Stimulated activated naive CD4-positive, alpha-beta T cell treated with Interleukin-2 at 50 U/mL for 16 hours (primary cell): ENCODE results near the gene PTPRT.

Experiments used
- DNase-seq: peaks from one replicate; lab custom pipeline; 2025; lab: John Stamatoyannopoulos, UW

PTPRT gene

DNA sequence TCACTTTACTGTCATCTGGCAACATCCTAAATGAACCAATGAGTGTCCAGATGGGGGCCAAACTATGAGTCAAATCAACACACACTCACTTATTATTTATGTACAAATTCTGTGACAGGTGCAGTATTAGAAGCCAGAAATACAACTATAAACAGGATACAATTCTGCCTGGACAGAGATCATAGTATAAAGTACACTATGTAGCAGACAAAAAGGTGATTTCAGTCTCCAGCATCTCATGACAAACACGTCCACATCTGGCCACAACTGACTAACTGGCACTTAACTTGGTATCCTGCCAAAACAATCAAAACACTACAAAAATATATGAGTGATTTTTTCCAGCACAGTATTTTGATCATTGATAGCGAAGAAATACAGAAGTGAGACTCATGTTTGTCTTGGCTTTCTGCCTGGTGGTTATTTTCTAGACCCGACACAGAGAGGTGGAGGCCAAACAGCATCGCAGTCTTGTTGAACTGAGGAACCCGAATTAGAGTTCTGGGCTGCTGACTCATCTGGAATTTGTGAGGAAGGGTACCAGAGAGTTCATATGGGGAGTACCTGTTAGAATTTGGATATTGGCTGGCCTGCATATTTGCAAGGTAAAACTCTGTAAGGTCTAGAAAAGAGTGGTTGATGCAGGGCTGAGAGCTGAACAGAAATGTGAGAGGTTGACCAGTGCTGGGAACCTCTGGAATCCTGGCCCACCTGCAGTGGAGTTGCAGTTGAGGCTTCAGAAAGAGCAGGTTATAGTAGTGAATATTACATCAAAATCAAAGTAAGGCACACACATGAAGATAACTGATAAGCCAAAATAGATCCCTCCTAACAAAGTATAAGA is 475.2 kb downstream of the PTPRT start:
- no peak for DNase-seq

DNA sequence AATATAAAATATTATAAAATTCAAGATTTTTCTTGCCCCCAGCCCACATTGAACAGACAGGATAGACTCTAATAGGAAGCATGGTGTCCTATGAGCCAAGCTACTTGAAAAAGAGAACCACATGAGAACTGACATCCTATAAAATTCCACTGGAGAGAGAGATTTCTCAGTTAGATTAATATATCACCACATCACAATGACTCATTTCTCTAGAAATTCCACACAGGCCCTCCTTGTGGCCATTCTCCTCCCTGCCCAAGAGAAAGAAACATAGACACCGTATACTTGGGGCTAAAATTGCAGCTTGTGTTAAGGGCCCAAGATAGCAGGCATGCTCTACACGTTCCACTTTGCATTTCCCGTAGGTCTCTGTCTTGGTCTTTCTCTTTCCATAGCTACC is 481.4 kb downstream of the PTPRT start:
- no peak for DNase-seq

DNA sequence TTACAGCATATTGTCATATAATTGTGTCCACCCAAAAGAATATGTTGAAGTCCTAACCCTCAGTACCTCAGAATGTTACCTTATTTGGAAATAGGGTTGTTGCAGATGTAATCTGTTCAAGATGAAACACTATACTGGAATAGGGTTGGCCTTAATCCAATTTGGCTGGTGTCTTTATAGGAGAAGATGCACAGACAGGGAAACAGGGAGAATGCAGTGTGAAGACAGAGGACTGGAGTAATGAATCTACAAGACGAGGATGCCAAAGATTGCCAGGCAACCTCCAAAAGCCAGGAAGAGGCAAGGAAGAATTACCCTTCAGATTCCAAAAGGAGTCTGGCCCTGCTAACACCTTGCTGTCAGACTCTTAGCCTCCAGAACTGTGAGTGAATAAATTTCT is 482.9 kb downstream of the PTPRT start:
- DNase-seq = no peak

DNA sequence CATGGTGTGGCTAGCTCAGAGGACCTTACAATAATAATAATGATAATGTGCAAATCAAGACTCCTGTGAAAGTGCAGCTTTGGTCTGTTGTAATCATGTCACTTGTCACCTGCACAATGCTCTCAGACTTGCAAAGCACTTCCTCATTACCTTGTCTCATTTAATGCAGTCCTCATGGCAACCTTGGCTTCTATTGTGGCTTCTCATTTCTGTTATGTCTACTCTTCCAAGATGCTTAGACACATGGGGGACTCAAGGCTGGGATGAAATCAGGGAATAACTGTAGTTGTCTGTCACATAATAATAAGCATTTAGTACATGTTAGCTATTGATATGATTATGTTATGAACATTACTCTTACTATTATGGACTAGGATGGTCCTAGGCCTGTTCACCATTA is 484.2 kb downstream of the PTPRT start:
- DNase-seq = no peak

DNA sequence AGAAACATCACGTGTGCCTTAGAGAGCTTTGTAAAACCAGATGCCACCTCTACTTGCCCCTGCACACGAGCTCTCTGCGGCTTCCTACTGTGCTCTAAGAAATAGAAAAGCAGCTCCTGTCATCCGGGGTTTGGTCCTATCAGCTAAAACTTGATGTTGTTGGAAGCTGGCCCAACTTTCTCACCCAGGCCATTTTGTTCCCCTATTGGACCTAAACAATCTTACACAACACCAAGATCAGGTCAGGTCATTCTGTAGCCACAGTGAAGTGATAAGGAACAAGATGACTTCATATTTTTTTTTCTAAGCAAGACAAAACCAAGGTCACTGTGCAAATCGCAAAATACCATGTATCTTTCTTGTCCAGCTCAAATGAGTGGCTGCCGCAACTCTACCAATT is 486.0 kb downstream of the PTPRT start:
- no peak for DNase-seq

DNA sequence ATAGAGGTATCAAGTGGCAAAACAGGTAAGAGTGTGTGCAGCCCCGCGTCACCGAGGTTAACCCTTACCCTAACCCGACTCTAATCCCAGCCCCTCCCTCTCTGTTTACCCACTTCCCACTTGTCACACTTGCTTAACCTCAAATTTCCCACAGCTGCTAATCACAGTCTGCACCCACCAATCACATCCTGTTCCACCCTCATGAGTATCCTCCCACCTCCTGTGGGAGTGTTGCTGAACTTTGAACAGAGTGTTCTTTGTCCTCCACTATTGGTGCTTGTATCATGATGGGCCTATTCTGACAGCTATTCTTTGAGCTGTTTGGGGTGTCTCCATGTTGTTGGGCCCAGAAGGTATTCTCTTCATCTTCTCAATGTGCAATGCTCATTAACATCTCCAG is 487.8 kb downstream of the PTPRT start:
- DNase-seq = no peak

DNA sequence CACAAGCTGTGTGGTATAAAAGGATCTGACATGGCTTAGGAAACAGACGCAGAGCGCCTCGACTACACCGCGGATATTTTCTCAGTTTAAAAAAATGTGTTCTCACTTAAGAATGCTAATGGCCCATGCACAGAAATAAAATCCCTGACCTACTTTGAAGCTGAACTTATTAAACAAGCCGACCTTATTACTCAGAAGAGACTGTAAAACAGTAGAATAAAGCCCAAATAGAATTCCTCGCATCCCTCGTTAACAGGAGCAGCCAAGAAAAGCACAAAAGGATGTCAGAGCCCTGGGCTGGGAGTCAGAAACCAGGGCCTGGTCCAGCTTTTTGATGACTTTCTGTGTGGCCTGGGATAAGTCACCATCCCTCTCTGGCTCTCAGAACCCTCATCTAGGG is 489.3 kb downstream of the PTPRT start:
- DNase-seq = no peak

DNA sequence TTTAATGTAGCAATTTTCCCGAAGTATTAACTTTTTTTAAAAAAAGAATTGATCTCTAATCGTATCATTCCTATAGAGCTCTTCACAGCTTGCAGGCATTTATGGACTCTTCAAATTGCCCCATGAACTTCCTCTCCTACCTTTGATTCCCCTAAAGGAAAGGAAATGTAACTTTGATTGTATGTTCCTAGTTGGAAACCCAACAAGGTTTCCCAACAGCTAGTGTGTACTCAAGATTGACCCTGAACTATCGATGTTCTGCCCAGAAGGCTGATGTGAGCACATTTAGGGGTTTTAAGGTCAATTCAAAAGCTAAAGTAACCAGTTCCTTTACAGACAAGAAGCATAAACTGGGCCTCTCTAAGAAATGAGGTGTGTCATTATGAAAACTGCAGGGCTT is 491.7 kb downstream of the PTPRT start:
- no peak for DNase-seq

DNA sequence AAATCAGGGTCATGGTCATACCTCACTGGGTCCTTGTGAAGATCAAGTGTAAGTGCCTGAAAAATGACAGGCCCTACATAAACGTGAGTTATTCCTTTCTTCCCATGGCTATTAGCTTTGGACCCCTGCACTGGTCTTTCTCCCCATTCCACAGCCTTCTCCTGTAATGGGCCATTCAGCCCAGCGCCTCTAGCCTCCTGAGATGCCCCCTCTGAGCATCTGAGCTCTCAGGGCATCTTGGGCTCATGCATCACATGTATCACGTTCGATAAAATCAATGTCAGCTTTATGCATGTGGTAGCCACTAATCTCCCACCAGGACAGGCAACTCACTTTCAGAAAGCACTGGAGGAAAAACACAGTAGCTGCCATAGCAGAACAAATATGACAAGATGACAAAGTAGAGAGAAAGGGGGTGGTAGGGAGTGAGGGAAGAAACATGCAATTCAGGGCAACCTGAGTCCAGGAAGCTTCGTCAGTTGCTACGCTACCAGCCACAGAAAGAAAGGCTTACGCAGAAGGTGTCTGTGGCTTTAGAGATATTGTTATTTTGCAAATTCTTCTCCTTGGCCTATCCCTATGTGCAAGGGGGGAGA is 498.8 kb downstream of the PTPRT start:
- no peak for DNase-seq

DNA sequence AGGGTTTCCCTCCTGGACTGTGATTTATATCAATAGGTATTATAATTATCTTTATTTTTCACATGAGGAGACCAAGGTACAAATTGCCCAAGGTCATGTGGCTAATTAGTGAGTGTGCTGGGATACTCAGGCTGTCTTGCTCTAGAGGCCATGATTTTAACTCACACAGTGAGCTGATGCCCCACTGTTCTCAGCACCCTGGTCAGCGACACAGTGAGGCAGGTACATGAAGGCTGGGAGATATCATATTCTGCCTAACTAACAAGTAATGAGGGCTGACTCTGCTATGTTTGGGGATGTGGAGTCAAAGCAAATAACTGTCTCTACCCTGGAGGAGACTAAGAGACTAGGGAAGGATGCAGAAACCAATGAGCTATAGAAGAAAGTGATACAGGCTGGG is 501.1 kb downstream of the PTPRT start:
- DNase-seq = no peak

DNA sequence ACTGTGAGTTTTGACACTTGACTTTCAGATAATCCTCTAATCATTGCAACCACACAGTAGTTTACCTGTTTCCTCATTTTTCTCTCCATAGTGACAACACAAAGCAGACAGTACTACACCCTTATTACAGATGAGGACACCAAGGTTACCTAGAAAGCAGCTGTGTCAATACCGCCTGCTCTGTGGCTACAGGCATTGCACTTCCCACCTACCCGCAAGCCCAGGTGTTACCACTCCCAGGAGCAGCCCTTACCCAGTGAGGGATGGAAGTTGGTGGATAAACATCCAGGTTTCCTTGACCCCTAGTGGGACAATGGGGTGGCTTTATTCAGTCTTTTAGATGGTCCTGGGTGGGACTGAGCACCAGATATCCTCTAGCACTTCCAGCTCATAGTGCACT is 503.6 kb downstream of the PTPRT start:
- DNase-seq = no peak

DNA sequence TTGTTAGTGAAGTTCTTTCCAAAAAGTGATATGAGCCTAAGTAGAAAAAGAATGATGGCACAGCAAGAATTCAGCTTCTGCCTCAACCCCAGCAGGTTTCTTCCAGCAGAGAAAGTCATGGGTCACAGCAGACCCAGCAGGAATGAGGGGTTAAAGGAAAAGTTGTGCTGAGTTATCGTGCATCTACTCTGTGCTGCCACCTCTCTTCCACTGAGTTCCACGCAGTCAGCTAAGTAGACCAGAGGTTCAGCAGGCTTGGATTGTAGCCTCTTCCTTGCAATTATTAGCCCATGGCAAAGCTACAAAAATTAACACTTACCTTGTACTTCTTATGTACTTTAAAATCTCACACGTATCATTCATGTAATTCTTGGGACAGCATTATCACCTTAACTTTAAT is 510.8 kb downstream of the PTPRT start:
- no peak for DNase-seq

DNA sequence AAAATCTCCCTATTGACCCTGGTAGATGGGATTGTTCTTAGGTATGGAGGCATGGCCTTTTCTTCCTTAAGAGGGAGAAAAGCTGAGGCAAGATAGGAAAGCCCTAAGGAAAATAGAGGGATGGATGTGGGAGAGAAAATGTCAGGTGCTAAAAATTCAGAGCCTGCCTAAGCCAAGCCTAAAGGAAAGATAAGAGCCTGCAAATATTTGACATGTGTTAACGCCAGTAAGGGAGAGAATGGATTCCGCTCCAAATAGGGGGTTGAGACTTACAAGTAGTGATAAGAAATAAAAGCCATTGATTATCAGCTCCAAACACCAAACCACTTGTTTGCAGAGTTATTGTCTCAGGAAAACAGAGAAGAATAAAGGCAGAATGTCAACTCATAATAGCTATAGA is 533.6 kb downstream of the PTPRT start:
- DNase-seq = no peak

DNA sequence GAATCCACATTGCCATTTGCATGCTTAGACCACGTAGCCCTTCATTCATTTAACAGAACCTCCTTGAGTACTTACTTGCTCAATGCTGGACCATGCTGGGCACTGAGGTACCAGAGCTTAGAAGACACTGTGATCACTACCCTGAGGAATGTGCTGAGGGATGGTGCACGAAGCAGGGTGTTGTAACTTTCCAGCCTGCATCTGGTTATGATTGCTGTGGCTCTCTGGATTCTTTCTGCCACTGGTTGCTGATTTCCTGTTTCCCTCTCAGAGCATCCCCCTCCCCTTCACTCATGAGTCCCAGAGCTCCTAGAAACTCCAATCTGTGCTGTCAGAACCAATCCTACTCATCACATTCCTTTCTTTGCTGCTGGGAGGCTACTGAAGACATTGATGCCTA is 537.4 kb downstream of the PTPRT start:
- DNase-seq = no peak

DNA sequence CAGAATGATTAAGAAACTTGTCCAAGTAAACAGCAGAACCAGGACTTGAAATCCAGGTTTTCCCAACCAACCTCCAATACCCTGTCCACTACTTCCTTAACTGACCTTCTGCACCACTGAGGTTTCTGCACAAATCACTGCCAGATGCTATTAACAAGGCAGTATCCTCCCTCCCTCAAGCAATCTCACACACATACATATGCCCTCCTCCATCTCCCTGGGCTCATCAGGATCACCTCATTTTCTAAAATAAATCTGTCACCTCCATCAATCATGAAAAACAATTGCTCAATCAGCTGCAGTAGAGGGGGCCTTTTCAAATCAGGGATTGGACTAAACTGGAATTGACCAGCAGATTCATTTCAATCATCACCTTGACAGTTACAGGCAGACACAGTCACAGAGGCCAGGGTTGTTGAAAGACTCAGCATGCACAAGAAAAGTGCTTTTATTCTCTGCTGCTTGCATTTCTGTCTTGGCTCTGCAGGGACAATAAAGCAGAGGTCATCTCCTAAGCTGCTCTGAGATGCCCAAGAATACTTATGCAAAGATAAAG is 539.4 kb downstream of the PTPRT start:
- DNase-seq = no peak

DNA sequence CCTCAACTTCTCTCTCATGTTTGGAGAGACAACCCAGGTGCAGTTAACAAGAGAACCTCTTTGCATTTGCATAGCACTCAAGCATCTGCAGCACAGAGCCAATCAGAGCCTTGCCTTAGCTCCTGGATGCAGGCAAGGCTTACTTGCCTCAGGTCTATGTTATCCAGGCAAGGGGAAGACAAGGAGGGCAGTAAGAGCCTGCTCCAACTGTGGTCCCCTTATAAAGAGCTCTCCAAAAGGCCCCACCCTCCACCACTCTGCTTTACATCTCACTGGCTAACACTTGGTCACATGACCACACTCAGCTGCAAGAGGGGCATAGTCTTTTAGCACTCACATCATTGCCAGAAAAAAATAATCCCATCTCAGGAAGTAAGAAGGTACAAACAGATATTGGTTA is 540.0 kb downstream of the PTPRT start:
- no peak for DNase-seq

DNA sequence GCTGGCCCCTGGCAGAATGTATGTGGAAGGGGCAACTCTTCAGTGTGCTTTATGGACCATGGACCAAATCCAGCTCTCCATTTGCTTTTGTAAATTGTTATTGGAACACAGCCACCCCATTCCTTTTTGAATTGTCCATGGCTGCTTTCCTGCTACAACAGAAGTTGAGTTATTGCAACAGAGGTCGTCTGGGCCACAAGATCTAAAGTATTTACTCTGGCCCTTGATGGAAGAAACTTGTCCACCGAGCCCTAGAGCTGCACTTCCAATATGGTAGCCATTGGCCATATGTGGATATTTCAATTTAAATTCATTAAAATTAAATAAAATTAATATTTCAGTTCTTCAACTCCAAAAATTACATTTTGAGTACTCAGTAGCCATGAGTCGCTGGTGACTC is 543.5 kb downstream of the PTPRT start:
- DNase-seq = no peak

DNA sequence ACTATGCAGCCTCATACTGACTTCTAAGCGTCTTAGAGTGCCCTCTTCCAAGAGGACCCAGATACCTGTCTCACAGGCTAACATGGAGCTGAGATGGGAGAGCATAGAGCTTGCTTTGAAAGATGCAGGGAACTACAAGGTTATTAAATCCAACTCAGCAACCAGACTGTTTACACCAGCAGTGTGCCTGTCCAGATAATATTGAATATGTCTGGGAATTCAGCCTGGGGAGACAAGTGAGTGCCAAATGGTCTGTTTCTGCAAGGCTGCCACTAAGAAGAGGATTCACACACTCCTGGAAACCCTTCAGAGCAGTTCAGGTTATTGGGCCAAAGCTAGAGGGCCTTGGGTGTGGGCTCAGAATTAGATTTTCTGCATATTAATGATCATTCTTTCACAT is 547.8 kb downstream of the PTPRT start:
- no peak for DNase-seq

DNA sequence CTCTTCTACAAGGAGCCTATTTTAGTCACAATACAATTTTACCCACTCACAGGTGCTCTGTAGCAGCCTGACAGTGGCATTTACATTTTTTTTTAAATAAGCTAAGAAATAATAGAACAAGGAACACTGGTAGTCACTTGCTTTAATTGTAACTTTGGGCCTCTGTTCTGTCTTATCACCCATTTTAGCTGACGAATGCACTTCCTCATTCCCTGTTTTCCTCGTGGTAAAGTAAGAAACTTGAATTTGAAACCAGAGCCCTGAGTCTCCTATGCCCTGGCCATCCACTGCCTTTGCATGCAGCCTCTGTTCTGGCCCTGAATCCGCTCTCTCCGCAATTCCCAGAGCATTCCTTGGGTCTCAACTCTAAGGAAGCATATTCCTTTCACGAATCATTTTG is 550.6 kb downstream of the PTPRT start:
- DNase-seq = no peak

DNA sequence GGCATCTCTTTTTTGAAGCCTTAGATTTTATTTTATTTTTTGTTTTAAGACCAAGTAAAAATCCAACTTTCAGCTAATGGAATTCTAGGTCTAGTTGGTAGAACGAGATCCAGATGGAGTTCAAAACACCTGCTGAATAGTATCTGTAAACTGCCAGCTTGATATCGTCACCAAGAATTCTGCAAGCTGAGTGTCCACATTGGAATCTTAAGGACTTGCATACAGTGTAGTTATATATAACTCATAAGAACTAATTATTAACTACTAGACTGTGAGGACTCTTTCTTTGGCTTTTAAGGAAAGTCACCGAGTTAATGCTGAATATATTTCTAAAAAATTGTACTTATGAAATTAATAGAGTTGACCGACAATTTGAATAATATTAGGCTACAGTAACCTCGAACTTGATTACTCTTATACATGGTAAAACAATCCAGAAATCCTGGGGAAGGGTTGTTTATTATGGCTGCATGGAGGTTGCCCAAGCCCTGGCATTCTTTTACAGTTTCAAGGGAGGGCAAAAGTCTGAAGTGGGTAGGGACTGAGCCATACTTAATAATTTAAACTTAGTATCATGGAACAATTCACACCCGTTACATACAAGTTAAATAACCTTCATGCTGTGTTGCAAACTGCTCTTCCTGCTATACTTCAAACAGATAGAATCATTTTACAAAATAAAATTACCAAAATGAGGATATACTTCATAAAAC is 553.9 kb downstream of the PTPRT start:
- no peak for DNase-seq

DNA sequence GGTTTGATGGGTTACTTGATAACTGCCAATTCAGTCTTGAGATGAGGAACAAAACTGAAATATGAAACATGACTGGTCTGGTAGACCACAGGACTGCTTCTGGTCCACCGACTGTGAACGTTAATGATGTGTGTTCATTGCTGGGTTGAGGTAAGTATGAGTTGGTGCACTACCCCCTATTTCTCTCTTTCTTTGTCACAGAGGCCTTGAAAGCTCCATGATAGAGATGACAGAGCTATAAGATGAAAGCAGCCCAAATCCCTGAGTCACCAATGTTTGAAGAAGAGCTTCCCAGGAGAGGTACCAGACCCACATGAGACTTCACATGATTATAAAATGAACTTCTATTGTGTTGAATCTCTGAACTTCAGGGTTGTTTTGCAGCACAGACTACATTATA is 555.5 kb downstream of the PTPRT start:
- no peak for DNase-seq

DNA sequence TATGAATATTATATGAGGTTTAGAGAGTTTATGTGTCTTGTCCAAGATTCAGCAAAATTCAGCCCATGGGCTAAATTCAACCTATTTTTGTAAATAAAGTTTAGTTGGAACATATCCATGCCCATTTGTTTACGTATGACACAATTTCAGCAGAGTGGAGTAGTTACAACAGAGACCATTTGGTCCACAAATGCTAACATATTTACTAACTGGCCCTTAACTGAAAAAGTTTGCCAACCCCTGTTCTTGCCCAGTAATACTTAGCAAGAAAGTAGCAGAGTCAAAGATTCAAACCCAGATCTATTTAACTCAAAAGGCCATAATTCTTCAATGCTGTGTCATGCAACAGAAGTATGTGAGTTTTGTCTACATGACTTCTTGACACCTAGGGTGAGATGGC is 561.0 kb downstream of the PTPRT start:
- no peak for DNase-seq

DNA sequence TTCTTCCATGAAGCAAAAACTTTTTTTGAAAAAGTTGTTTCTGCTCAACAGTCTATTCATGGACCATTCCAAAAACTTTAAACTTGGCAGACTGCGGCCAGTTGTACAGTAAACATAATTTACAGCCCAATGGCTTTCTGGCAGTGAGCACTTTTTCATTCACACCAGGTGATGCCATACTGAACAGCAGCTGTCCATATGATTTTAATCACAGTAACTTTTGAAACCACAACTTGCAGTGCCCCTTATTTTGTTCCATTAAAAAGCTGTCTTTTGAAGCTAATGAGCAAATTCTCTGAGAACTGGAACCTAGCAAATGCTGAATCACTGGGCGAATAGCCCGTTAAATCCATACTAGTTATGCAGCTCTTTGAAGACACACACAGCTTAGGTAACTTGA is 576.6 kb downstream of the PTPRT start:
- DNase-seq = no peak
